DND-41 (cell line): ENCODE measurements around the gene MSI2.

Source experiments
- CTCF ChIP-seq: IDR thresholded peaks from 2 replicates; pipeline ENCODE4 v1.5.1; 2012; ENCODE audit warnings: borderline replicate concordance, low read length, moderate library complexity, mild to moderate bottlenecking; ENCODE audit not compliant: poor library complexity, severe bottlenecking; ENCODE audit errors: extremely low read depth
- EZH2 ChIP-seq: IDR thresholded peaks from 3 replicates; pipeline ENCODE4 v1.6.1; 2012; ENCODE audit warnings: borderline replicate concordance, low read depth, mild to moderate bottlenecking, moderate library complexity, low read length, inconsistent platforms; ENCODE audit not compliant: severe bottlenecking

- no peak for TF ChIP-seq CTCF
- TF ChIP-seq EZH2: no peak
These were observed 331.1 kb downstream of the MSI2 start for GRCh38 chr17:57587193-57587969.
